Cardiac muscle cell (in vitro differentiated cells and primary cell): ENCODE results near the gene DOCK2. TPM values are rescaled to one million over a fixed set of nuclear protein-coding genes. Genes with fewer than 3 reads are reported as not detected.

ENCODE experiments used
- DNase-seq, 2 donors: peaks; one replicate each; pipeline versions ENCODE4 v3.0.0 to v3.0.0-alpha.2; 2010 to 2017; ENCODE audit warnings: low read depth in 1 of 2, low spot score in 1 of 2
- H3K27ac ChIP-seq: fragments of 200-600 bp; sonication (generic); 2 replicates; pipeline ENCODE4 v1.5.1; 2016
- H3K27me3 ChIP-seq: fragments of 200-600 bp; sonication (generic); 2 replicates; pipeline ENCODE4 v1.6.0; 2016; ENCODE audit warnings: control low read depth
- H3K36me3 ChIP-seq: fragments of 200-600 bp; sonication (generic); 2 replicates; pipeline ENCODE4 v1.5.1; 2016; ENCODE audit warnings: control low read depth
- H3K4me1 ChIP-seq: fragments of 200-600 bp; sonication (generic); 2 replicates; pipeline ENCODE4 v1.8.1; 2017; ENCODE audit warnings: low read depth, mild to moderate bottlenecking, mixed run types
- H3K4me3 ChIP-seq: fragments of 200-600 bp; sonication (generic); 2 replicates; pipeline ENCODE4 v1.5.1; 2016; ENCODE audit warnings: mild to moderate bottlenecking
- H3K9me3 ChIP-seq: fragments of 200-600 bp; sonication (generic); 2 replicates; pipeline ENCODE4 v1.5.1; 2017; ENCODE audit warnings: low read depth, mild to moderate bottlenecking, control low read depth
- CTCF ChIP-seq: IDR thresholded peaks from 2 replicates; pipeline ENCODE4 v1.5.1; 2012; ENCODE audit warnings: low read depth, mild to moderate bottlenecking, low read length
- polyA plus RNA-seq: library from polyadenylated mRNA; unstranded; fragments of >200 nt; fragmentation: Nextera tagmentation; extraction: Ambion mirVana; gene quantifications from 2 replicates; pipeline ENCODE4 v1.2.1, GENCODE V29; 2016
- total RNA-seq: library from RNA; depleted of rRNA; stranded (reverse); fragments of >200 nt; gene quantifications from 2 replicates; pipeline ENCODE4 v1.2.3, GENCODE V29; 2016

Gene DOCK2
- total and polyA plus RNA-seq, 2 experiments from 2014 or later = 3.3 to 6.5 TPM

GRCh38 chr5:170000155-170000554 lies 363.1 kb downstream of the DOCK2 start:
- H3K4me1 ChIP-seq = no peaks in the 10 kb centered on the region
- no peak overlapping the region for H3K27ac ChIP-seq
- H3K36me3 ChIP-seq = no peaks in the 10 kb centered on the region
- no peaks in the 10 kb centered on the region for H3K9me3 ChIP-seq
- DNase-seq = no peak
- H3K27me3 ChIP-seq = no peaks in the 10 kb centered on the region
- no peak for TF ChIP-seq CTCF
- H3K4me3 ChIP-seq = no peak overlapping the region

GRCh38 chr5:170006021-170006420 lies 368.9 kb downstream of the DOCK2 start:
- no peak for DNase-seq
- H3K9me3 ChIP-seq = no peaks in the 10 kb centered on the region
- H3K27ac ChIP-seq = no peak overlapping the region
- no peaks in the 10 kb centered on the region for H3K36me3 ChIP-seq
- H3K4me3 ChIP-seq = no peak overlapping the region
- no peak for TF ChIP-seq CTCF
- H3K4me1 ChIP-seq = no peaks in the 10 kb centered on the region
- H3K27me3 ChIP-seq = no peaks in the 10 kb centered on the region

DNA sequence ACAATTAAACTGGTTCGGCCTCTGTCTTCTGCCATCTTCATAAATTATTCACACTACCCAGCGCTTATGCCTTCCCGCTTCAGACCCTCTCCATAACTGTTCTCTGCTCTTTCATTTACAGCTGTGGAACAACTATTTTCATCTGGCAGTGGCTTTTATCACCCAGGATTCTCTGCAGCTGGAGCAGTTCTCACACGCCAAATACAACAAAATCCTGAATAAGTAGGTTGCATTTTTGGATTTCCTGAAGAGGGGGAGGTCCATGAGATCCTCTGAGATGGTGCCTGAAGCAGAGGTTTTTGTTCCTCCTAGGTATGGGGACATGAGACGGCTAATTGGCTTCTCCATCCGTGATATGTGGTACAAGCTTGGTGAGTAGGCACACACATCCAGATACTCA lies 371.3 kb downstream of the DOCK2 start:
- DNase-seq = no peak
- Histone ChIP-seq H3K27me3 (no peaks in the 10 kb centered on the region), H3K27ac (no peak overlapping the region), H3K36me3 (no peaks in the 10 kb centered on the region), H3K9me3 (no peaks in the 10 kb centered on the region), H3K4me3 (no peak overlapping the region), H3K4me1 (no peaks in the 10 kb centered on the region)
- TF ChIP-seq CTCF = no peak

DNA sequence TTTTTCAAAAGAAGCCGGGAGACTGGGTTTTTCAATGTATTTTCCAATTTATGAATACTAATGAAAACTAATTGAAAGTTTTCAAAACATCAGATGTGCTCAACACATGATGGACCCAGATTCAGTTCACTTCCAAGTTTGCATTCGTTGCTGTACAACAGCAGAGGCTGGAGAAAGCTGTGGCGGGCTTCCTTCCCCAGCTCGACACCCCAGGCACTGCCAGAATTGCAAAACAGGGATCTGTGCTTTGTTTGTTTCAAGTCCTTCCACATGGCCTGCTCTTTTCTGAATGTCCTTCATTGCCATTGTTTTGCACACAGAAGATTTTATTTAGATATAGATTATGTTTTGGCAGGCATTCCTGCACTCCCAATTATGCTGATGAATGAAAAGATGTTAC lies 373.5 kb downstream of the DOCK2 start:
- Histone ChIP-seq H3K36me3 (no peaks in the 10 kb centered on the region), H3K4me3 (no peak overlapping the region), H3K4me1 (no peaks in the 10 kb centered on the region), H3K9me3 (no peaks in the 10 kb centered on the region), H3K27ac (no peak overlapping the region), H3K27me3 (no peaks in the 10 kb centered on the region)
- TF ChIP-seq CTCF = no peak
- no peak for DNase-seq

- H3K4me1 ChIP-seq = no peaks in the 10 kb centered on the region
- H3K4me3 ChIP-seq = no peak overlapping the region
- TF ChIP-seq CTCF = no peak
- DNase-seq = no peak
- no peak overlapping the region for H3K27ac ChIP-seq
- H3K36me3 ChIP-seq = no peaks in the 10 kb centered on the region
- H3K27me3 ChIP-seq = peaks cover 7% of the 10 kb centered on the region
- H3K9me3 ChIP-seq = no peaks in the 10 kb centered on the region
Measured at GRCh38 chr5:170011751-170012150, 374.7 kb downstream of the DOCK2 start.

DNA sequence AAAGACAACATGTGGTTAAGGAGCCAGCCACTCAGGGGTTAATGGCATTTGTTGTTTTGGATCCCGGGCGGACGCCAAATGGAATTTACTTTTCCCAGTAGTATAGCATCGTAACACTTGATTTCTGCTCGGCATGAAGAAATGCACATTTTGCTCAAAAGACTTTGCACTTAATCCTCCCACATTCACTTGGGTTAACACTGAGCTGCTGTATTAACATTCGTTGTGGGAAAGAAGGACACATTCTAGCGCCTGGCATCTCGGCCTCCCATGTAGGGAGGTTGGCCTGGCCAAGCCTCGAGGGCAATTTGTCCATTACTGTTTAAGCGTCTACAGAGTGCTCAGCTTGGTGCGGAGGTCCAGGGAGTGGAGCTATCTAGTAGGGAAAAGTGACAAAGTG lies 375.5 kb downstream of the DOCK2 start:
- no peaks in the 10 kb centered on the region for H3K4me1 ChIP-seq
- no peaks in the 10 kb centered on the region for H3K36me3 ChIP-seq
- TF ChIP-seq CTCF = no peak
- no peak for DNase-seq
- H3K4me3 ChIP-seq = no peak overlapping the region
- no peak overlapping the region for H3K27ac ChIP-seq
- peaks cover 13% of the 10 kb centered on the region for H3K27me3 ChIP-seq
- H3K9me3 ChIP-seq = no peaks in the 10 kb centered on the region
